DMS79 treated with DMSO at 0.1 percent for 48 hours (cell line): ENCODE results near the gene NUP98.

ENCODE experiments used
- DNase-seq: peaks from one replicate; lab custom pipeline; 2025; lab: John Stamatoyannopoulos, UW

Gene NUP98

DNA sequence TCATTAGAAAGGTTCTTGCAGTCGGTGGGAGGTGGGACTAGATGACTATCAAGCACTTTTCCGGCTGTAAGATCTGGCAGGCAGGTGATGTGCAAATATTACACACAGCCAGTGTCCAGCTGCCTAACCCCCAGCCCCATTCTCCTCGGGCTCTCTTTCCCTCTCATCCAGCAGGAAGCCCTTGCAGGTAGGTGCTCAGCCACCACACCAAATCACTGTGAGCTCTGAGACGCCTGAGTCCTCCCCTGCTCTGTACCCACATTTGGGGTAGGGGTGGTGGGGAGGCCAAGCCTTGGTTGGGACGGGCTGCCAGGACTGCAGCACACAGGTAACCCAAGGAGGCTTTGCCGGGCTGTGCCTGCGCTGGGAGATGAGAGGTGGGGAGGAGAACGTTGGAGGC, 156.2 kb downstream of the NUP98 start:
- DNase-seq: no peak

GRCh38 chr11:3639841-3640240, 157.5 kb downstream of the NUP98 start:
- DNase-seq: no peak

GRCh38 chr11:3638513-3638912, 158.8 kb downstream of the NUP98 start:
- no peak for DNase-seq

DNA sequence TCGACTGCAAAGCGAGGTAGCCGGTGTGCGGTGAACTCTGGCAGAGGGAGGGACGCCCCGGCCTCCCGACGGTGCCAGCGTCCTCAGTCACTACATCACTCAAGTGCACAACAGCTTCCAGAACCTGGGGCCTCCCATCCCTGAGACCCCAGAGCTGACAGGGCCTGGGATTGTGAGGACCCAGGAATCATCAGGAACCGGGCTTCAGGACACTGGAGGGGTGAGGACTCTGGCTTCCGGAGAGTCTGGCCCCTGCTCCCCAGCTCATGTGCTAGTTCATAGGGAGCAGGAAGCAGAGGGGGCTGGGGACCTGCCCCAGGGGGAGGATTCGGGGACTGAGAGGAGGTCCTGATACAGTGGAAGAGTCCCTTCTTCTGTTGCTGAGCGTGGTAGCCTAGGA, 160.2 kb downstream of the NUP98 start:
- DNase-seq: no peak

- no peak for DNase-seq
These were observed 161.5 kb downstream of the NUP98 start for GRCh38 chr11:3635641-3636375.

DNA sequence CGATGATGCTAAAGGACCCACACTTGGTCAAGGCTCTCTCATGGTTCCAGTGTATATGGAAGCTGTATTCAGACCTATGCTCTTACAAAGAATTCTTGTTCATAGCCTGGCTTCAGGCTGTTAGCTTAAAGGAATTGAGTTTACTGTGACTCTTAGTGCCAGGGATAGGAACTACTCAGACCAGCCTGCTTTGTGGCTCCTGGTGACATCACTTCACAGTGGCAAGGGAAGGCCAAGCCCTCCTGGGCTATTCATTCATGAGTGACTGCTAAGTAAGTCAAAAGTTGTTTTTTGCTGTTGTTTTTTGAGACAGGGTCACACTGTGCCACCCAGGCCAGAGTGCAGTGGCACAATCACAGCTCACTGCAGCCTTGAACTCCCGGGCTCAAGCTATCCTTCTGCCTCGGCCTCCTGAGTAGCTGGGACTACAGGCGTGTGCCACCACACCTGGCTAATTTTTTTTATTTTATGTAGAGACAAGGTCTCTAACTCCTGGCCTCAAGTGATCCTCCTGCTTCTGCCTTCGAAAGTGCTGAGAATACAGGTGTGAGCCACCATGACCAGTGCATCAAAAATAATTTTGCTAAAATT, 165.2 kb downstream of the NUP98 start:
- no peak for DNase-seq

GRCh38 chr11:3631331-3631730, 166.0 kb downstream of the NUP98 start:
- no peak for DNase-seq

GRCh38 chr11:3627291-3627690, 170.1 kb downstream of the NUP98 start:
- no peak for DNase-seq

- DNase-seq: no peak
These were observed 170.9 kb downstream of the NUP98 start for GRCh38 chr11:3626250-3626960.
